Osteoblast (primary cell): ENCODE measurements around the gene A4GALT. TPM values are rescaled to one million over a fixed set of nuclear protein-coding genes. Genes with fewer than 3 reads are reported as not detected.

ENCODE experiments used
- DNase-seq: peaks from one replicate; pipeline ENCODE4 v3.0.0; 2011; ENCODE audit warnings: low spot score, mixed read lengths; ENCODE audit not compliant: insufficient read length; ENCODE audit errors: missing footprints
- H2AFZ ChIP-seq: 2 replicates; pipeline ENCODE4 v1.6.0; 2011; ENCODE audit warnings: mild to moderate bottlenecking, low read length
- H3K27ac ChIP-seq: 2 replicates; pipeline ENCODE4 v1.5.1; 2011; ENCODE audit warnings: mild to moderate bottlenecking, low read depth, low read length, moderate library complexity
- H3K27me3 ChIP-seq: 2 replicates; pipeline ENCODE4 v1.6.0; 2012; ENCODE audit warnings: mild to moderate bottlenecking, control low read depth, inconsistent platforms, low read length, moderate library complexity; ENCODE audit not compliant: insufficient read depth
- H3K36me3 ChIP-seq: 2 replicates; pipeline ENCODE4 v1.5.1; 2011; ENCODE audit warnings: mild to moderate bottlenecking, low read length, control low read depth, moderate library complexity; ENCODE audit not compliant: insufficient read depth
- H3K4me1 ChIP-seq: 2 replicates; pipeline ENCODE4 v1.5.1; 2011; ENCODE audit warnings: mild to moderate bottlenecking, low read length, control low read depth, moderate library complexity; ENCODE audit not compliant: insufficient read depth
- H3K4me2 ChIP-seq: 2 replicates; pipeline ENCODE4 v1.6.0; 2011; ENCODE audit warnings: mild to moderate bottlenecking, low read length; ENCODE audit not compliant: insufficient read depth
- H3K4me3 ChIP-seq: fragments of 200-600 bp; sonication (generic); 3 replicates; pipeline ENCODE4 v1.5.1; 2012; ENCODE audit warnings: mild to moderate bottlenecking, low read length, inconsistent platforms; ENCODE audit not compliant: insufficient read depth
- H3K79me2 ChIP-seq: 2 replicates; pipeline ENCODE4 v1.6.0; 2012; ENCODE audit warnings: mild to moderate bottlenecking, low read length, control low read depth, inconsistent platforms; ENCODE audit not compliant: insufficient read depth
- H3K9me3 ChIP-seq: 2 replicates; pipeline ENCODE4 v1.5.1; 2011; ENCODE audit warnings: low read depth, low read length, control low read depth
- H4K20me1 ChIP-seq: 2 replicates; pipeline ENCODE4 v1.6.0; 2012; ENCODE audit warnings: mild to moderate bottlenecking, low read length, control low read depth; ENCODE audit not compliant: insufficient read depth
- CTCF ChIP-seq: IDR thresholded peaks from 2 replicates; pipeline ENCODE4 v1.5.1; 2011; ENCODE audit warnings: mild to moderate bottlenecking, low read depth, low read length, moderate library complexity; ENCODE audit errors: extremely low read depth
- total RNA-seq: library from RNA; depleted of rRNA; stranded (reverse); fragments of >200 nt; gene quantifications from 2 replicates; pipeline ENCODE4 v1.2.3, GENCODE V29; 2012

A4GALT gene
- total RNA-seq, 1 donor: 19.9 TPM

GRCh38 chr22:42701694-42702093 lies 19.0 kb downstream of the A4GALT start:
- Histone ChIP-seq H3K4me1 (peaks cover 17% of the 10 kb centered on the region), H3K36me3 (no peaks in the 10 kb centered on the region)
- DNase-seq: peak; percentile 31

GRCh38 chr22:42700901-42701300 lies 19.8 kb downstream of the A4GALT start:
- no peak overlapping the region for H3K4me2 ChIP-seq
- H3K9me3 ChIP-seq: no peaks in the 10 kb centered on the region
- peak; percentile 19 for DNase-seq
- no peaks in the 10 kb centered on the region for H4K20me1 ChIP-seq
- H3K27ac ChIP-seq: no peak overlapping the region
- H3K27me3 ChIP-seq: no peaks in the 10 kb centered on the region
- no peaks in the 10 kb centered on the region for H3K36me3 ChIP-seq
- H3K4me1 ChIP-seq: peaks cover 17% of the 10 kb centered on the region
- no peak overlapping the region for H3K4me3 ChIP-seq
- H2AFZ ChIP-seq: no peak overlapping the region
- H3K79me2 ChIP-seq: peaks cover 41% of the 10 kb centered on the region
- no peak for TF ChIP-seq CTCF

More at GRCh38 chr22:42701694-42702093, 19.0 kb downstream of the A4GALT start:
- Histone ChIP-seq H3K27ac (no peak overlapping the region), H3K4me3 (no peak overlapping the region), H3K27me3 (no peaks in the 10 kb centered on the region), H3K79me2 (peaks cover 41% of the 10 kb centered on the region), H3K4me2 (no peak overlapping the region), H2AFZ (no peak overlapping the region), H3K9me3 (no peaks in the 10 kb centered on the region), H4K20me1 (no peaks in the 10 kb centered on the region)
- TF ChIP-seq CTCF: no peak

GRCh38 chr22:42700355-42700754 lies 20.3 kb downstream of the A4GALT start:
- no peak overlapping the region for H3K4me3 ChIP-seq
- no peak for TF ChIP-seq CTCF

GRCh38 chr22:42699976-42700352 lies 20.7 kb downstream of the A4GALT start:
- no peak overlapping the region for H3K4me3 ChIP-seq
- peaks cover 17% of the 10 kb centered on the region for H3K4me1 ChIP-seq
- peaks cover 38% of the 10 kb centered on the region for H3K79me2 ChIP-seq
- no peak overlapping the region for H3K4me2 ChIP-seq
- no peak overlapping the region for H2AFZ ChIP-seq
- no peaks in the 10 kb centered on the region for H3K9me3 ChIP-seq
- no peaks in the 10 kb centered on the region for H4K20me1 ChIP-seq
- no peak for TF ChIP-seq CTCF
- DNase-seq: no peak
- no peaks in the 10 kb centered on the region for H3K36me3 ChIP-seq
- peak overlapping the region; percentile 53 for H3K27ac ChIP-seq
- no peaks in the 10 kb centered on the region for H3K27me3 ChIP-seq

More at GRCh38 chr22:42700355-42700754, 20.3 kb downstream of the A4GALT start:
- peaks cover 17% of the 10 kb centered on the region for H3K4me1 ChIP-seq
- H3K9me3 ChIP-seq: no peaks in the 10 kb centered on the region
- no peaks in the 10 kb centered on the region for H3K27me3 ChIP-seq
- no peaks in the 10 kb centered on the region for H4K20me1 ChIP-seq
- H3K79me2 ChIP-seq: peaks cover 38% of the 10 kb centered on the region
- H2AFZ ChIP-seq: no peak overlapping the region
- DNase-seq: peak; percentile 31
- no peaks in the 10 kb centered on the region for H3K36me3 ChIP-seq
- H3K4me2 ChIP-seq: no peak overlapping the region
- H3K27ac ChIP-seq: no peak overlapping the region
